LHCN-M2 (cell line): ENCODE measurements around the gene CTDSP2. TPM values are rescaled to one million over a fixed set of nuclear protein-coding genes. Genes with fewer than 3 reads are reported as not detected.
"Not testable (repeated sequence)": the region's sequence is repeated elsewhere in the genome, so short reads cannot be mapped to it uniquely, and the experiment has no call there.

Experiments used
- DNase-seq: peaks from one replicate; pipeline ENCODE4 v3.0.0-alpha.2; 2012; ENCODE audit warnings: low read depth
- total RNA-seq: library from RNA; depleted of rRNA; stranded (reverse); fragments of >200 nt; gene quantifications from 2 replicates; pipeline ENCODE4 v1.2.3, GENCODE V29; 2014

Gene CTDSP2
- total RNA-seq, 1 experiment from 2014 or later: 31.9 TPM

DNA sequence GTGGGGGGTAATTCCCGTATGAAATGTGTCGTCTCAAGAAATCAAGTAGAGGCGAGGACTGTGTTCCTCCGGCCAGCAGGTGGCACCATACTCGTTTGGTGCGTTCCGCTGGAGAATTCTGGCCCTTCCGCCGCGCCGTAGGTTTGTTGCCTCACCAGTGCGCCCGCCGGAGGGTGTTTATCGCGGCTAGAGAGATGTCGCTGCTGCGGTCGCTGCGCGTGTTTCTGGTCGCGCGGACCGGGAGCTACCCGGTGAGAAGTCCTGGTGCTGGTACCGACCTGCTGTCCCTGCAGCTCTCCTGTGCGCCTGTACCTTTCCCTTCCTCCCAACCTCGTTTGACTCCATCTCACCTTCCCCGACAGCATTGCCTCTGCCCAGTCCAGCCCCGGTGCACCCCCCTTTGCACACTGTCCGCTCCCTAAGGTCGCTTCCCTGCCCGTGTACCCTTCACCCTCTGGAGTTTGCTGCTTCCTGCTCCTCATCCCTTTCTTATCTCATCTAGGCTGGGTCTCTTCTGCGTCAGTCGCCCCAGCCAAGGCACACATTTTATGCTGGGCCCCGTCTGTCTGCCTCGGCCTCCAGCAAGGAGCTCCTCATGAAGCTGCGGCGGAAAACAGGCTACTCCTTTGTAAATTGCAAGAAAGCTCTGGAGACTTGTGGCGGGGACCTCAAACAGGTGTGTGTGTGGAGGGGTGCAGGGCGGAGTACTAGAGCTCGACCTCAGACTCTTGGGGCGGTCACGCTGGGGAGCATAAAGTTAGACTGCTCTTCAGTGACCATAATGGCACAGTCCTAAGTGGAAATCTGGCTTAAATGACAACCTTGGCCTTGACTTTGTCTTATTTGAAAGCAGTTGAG lies 63.7 kb downstream of the CTDSP2 start, which contains the start of gene TSFM:
Gene TSFM (plus strand): TSS at position 180 of the 858 bp plus-strand sequence. CDS start 15 bp downstream, at position 195.
- peak; percentile 90 for DNase-seq

DNA sequence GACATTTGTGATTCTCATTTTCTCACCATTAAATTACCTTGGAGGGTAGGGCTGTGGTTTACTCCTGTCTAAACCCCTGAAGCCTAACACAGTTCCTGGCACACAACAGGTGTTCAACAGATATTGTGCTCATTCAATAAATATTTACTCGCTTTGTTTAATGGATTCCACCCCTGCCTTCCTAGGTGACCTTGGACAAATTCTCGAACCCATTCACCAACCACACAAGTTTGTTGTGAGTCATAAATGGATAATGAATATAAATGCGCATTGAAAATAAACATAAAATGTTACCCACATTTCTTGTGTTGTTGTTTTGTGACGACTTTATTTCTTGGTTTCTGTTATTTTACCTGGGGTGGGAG lies 64.3 kb downstream of the CTDSP2 start:
- DNase-seq: no peak

DNA sequence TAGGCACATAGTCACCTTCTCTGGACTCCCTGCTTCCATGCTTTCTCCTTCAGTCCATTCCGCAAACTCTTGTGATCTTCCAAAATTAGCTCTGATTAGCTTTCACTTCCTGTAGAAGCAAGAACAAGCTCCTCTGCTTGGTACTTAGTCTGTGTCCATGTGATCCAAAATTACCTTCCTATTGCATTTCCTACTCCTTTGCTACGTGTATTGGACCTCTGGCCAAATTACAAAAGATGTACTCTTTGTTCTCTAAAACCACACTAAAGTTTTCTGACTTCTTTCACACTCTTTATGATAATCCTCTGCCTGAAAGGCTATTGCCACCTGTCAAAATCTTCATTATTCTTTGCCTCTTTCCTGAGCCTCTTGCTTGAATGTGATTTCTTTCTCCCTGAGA lies 64.7 kb downstream of the CTDSP2 start:
- no peak for DNase-seq

- DNase-seq: no peak
These were observed 65.3 kb downstream of the CTDSP2 start for GRCh38 chr12:57781244-57781643.

DNA sequence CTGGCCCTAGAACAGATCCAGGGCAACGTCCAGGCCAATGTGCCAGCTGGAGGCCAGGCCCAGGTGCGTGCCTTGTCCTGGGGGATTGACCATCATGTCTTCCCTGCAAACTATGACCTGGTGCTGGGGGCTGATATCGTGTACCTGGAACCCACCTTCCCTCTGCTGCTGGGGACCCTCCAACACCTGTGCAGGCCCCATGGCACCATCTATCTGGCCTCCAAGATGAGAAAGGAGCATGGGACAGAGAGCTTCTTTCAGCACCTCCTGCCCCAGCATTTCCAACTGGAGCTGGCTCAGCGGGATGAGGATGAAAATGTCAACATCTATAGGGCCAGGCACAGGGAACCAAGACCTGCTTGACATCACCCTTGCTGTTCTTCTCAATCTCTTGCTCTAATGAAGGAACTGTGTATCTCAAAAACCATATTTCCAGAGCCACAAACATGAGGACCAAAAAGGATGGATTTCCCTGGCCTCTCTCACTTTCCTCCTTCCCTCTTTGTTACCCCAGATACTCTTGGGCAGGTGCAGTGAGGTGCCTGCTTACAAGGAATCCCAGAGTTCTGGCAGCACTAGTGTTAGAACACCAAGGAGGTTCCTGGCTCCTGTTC lies 66.1 kb downstream of the CTDSP2 start:
- no peak for DNase-seq

GRCh38 chr12:57779736-57780135 lies 66.8 kb downstream of the CTDSP2 start:
- DNase-seq: no peak

- no peak for DNase-seq
These were observed 68.6 kb downstream of the CTDSP2 start for GRCh38 chr12:57777911-57778310.

DNA sequence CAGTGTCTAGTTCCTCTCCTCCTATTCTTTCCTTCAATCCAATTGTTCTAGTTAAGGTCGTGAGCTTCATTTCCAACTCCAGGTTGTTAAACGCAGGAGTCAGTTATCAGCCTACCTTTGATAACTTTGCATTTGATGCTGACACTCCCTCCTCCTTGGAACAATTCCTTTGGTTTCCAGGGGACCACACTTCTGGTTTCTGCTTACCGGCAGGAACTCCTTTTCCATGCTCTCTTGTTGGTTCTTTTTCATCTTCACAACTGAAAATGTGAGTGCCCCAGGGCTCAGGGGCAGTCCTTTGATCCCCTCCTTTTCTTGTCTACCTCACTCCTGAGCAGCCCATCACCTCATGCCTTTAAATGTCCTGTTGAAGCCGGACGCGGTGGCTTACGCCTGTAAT lies 69.2 kb downstream of the CTDSP2 start:
- DNase-seq: no peak

DNA sequence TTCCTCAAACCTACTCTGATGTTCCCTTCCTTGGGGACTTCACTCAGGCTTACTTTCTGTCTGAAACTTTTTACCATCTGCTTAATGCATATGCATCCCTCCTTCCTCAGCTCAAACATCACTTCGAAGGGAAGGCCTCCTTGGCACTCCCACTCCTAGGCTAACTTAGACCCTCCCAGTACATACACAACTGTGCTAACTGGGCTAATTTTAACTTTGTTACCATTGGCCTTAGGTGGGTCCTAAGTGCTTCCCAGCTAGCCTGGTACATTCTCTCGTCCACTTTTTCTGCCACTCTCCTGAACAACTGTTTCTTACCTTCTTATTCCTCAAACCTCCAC lies 70.3 kb downstream of the CTDSP2 start:
- DNase-seq: no peak

GRCh38 chr12:57775563-57776246 lies 70.8 kb downstream of the CTDSP2 start:
- no peak for DNase-seq

DNA sequence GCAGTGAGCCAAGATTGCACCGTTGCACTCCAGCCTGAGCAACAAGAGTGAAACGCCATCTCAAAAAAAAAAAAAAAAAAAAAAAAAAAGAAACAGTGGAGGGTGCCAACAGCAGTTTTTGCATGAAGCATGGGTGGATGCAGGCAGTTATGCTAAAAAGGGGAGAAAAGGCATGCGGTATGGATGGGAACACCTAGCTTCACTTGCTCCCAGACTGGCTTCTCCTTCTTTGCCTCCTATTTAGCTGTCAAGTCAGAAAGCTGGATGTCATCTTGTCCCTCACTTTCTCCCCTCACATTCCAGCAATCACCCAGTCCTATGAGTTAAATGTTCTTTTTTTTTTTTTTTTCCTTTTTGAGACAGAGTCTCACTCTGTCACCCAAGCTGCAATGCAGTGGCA lies 71.5 kb downstream of the CTDSP2 start:
- no peak for DNase-seq

GRCh38 chr12:57774634-57775033 lies 71.9 kb downstream of the CTDSP2 start:
- DNase-seq: not testable (repeated sequence)

- peak; percentile 46 for DNase-seq
These were observed 73.9 kb downstream of the CTDSP2 start, which contains the start of gene EEF1AKMT3 for GRCh38 chr12:57772429-57773322. TSS of gene EEF1AKMT3 (plus strand) at chr12:57772614. CDS start at chr12:57772725, 111 bp downstream.

DNA sequence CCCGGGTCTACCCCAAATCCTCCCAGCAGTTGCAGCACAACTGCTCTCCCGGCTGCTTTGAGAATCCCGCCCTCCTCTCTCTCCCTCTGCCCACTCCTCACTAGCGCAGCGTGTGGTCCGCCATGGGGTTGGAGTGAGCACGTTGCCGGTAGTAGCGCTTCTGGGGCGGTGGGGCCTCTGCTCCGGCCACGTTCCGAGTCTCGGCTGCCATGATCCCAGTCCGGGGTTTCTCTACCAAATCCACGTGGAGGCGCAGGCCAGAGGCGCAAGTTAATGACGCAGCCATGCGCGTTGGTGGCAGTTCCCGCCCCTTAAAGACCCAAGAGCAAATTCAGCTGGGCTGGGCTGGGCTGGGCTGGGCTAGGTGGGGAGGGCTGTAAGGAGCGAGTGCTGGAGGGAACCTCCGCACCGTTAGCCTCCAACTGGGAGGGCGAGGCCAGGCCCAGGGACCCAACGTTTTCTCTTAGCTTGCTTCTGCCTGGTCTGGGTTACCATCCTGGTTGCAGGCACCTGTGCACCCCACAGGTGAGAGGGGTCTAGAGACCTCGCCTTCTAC lies 74.6 kb downstream of the CTDSP2 start, which contains the start of gene METTL1:
Gene METTL1 (minus strand): TSS at position 233 of the 556 bp plus-strand sequence. CDS start 22 bp downstream, at position 211.
- DNase-seq: peak; percentile 96

DNA sequence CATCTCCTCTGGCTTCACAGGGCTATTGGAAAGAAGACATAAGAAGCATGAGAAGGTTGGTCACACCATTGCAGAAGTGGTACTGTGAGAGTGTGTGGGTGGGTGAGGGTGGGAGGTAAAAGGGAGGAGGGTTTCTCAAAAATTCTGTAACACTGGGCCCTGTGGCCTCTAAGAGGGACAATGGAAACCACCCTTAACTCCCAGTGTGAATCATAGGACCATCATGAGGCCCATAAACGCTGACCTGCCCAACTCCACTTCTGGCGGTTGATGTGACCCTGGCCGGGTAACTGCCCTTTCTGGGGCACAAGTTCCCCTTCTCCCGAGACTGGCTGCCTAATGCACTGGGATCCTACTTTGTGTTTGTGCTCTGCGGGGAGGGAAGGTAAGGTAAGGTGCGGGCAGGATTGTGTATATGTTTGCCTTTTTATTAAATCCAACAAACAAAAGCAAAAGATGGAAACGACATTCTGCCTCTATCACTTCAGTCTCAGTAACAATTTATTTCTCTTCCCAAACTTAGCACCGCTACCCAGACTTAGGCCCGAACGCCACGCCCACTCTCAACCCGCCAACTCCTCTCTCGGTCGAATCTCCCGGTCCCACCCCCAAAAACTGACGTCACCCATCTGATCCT lies 75.2 kb downstream of the CTDSP2 start:
- peak; percentile 90 for DNase-seq

DNA sequence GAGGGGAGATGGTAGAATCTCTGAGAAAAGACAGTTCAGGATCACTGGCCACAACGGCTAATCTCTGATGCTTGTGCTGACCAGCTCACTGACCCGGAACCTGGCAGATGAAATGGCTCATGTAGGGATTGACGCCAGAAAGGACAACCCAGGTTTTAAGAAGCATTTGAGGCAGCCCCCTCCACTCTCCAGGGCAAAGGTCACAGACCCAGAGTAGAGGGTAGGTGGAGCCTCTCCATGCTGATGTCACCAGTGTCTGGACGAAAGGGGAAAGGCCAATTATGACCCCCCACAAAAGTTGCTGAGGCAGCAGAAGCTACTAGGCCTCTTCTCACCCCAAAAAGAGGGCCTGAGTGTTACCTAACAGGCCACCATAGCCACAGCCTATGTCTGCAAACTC lies 75.8 kb downstream of the CTDSP2 start:
- DNase-seq: no peak
